ENCODE results near the gene IRX6.

The IRX6 gene

DNA sequence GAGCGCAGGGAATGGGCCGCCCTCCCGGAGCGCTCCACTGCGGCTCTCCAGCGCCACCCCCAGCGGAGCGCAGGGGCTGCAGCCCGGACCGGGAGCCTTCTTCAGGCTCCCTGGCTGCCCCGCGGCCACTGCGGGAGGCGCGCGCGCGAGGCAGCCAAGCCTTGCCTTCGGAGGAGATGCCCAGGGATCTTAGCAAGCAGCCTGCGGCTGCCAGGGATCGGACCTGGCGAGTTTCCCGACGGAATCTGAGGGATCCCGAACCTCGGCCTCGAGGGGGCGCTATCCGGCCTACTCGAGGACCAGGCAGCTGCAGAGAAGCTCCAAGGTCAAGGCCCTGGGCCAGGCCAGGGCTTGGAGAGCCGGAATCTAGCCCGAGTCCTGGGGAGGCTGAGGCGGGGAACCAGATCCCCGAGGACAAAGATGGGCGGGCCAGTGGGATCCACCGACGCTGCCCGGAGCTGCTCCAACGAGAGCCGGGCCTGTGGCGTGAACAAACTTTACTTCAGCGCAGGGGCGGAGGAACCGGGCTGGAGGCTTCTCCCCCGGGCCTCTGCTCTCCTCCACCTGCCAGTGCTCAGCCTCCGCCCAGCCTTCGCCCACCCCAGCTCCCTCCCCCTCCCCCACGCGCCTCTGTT, at the start of gene IRX6:
IRX6 (plus strand) TSS at position 567 of the 635 bp plus-strand sequence. CDS start 889 bp downstream, outside the sequence.
- in situ Hi-C loops (cut with HindIII; ENCODE audit: low sequenced_read_pairs): no loop called here

GRCh38 chr16:55274391-55274790, 49.6 kb upstream of the IRX6 start:
- in situ Hi-C loops (cut with HindIII; ENCODE audit: low sequenced_read_pairs): no loop called here

DNA sequence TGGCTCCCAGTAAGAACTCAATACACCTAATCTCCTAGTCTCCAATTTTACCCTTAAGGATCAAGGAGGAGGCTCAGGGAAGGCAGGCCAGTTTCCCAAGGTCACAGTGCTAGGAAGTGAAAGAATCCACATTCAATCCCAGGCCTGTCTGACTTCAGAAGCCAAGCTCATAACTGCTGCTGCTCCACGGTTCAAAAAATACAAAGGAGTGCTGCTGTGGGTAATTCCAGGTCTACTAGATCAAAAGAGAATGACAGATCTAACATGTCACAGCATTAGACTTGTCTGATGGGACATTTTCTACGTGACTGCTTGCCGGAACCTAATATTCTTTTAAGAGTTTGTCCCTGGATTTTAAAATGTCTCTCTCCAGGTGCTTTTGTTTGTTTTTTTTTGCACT, 48.8 kb upstream of the IRX6 start:
- in situ Hi-C loops (cut with HindIII; ENCODE audit: low sequenced_read_pairs): no loop called here

DNA sequence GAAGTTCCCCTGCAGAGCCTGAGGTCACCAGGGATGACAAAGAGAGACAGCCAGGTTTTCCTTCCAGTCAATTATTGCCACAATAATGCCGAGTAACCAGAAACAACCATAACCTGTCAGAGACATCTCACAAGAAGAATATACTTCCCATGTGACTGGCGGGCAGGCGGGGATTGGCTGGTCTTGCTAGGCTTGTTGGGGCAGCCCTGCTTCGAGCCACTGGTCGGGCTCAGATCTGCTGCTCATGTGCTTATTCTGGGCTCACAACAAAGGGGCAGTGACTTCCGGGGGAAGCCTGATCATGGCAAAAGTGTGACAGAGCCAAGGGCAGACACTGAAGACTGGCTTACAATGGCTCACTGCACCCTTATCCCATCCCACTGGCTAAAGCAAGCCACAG, 48.1 kb upstream of the IRX6 start:
- in situ Hi-C loops (cut with HindIII; ENCODE audit: low sequenced_read_pairs): no loop called here

DNA sequence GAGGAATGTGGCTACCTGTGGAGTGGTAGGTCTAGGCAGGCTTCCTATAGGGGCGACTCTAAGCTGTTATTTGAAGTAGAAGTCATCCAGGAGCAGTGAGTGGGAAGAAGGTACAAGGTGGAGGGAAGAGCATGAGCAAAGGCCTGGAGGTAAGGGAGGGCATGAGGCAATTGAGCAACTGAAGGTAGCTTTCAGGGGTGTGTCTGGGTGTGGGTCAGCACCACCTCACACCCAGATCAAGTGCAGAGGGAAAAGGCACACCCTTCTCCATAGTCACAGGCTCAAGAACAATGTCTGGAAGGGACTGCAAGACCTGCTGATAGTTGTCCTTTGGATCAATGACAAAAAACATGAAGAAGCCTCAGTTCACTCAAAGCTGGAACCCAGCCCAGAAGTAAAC, 46.5 kb upstream of the IRX6 start:
- in situ Hi-C loops (cut with HindIII; ENCODE audit: low sequenced_read_pairs): no loop called here

DNA sequence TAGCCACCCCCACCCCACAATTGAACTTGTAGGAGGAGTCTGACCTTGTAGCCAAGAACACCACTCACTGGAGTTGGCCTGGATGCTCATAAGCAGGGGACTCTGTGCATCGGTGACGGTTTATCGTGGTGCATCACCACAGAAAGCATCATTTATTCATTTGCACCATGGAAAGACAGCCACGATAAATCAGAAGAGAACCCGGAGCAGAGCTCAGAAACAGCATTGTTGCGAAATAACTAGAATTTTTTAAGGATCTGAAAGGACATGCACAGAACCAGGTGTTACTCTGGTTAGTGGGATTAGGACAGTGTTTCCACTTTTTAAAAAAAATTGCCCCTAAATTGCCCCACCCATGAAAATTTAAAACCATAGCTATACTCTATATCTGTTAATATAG, 44.4 kb upstream of the IRX6 start:
- in situ Hi-C loops (cut with HindIII; ENCODE audit: low sequenced_read_pairs): no loop called here

- in situ Hi-C loops (cut with HindIII; ENCODE audit: low sequenced_read_pairs): no loop called here
Measured at GRCh38 chr16:55280587-55280986, 43.4 kb upstream of the IRX6 start.

DNA sequence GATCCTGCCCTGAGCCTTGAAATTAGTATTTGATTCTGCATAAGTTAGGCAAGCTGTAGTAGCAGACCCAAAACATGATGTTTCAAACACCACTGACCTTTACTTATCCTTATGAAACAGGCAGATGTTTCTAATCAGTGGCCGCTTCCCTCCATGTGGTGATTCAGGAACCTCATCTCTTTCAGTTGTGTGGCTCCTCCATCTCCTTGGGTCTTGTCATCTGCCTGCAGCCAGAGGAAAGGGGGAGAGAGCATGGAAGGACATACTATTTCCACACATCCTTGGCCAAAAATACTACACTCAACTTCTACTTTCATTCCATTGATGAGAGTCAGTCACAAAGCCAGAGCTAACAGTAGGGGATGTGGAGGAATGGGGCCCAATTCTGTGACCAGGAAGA, 41.6 kb upstream of the IRX6 start:
- in situ Hi-C loops (cut with HindIII; ENCODE audit: low sequenced_read_pairs): no loop called here

- in situ Hi-C loops (cut with HindIII; ENCODE audit: low sequenced_read_pairs): no loop called here
Measured at GRCh38 chr16:55283812-55284717, 39.9 kb upstream of the IRX6 start.

GRCh38 chr16:55284718-55285099, 39.3 kb upstream of the IRX6 start:
- in situ Hi-C loops (cut with HindIII; ENCODE audit: low sequenced_read_pairs): no loop called here

- in situ Hi-C loops (cut with HindIII; ENCODE audit: low sequenced_read_pairs): no loop called here
Measured at GRCh38 chr16:55285586-55285985, 38.4 kb upstream of the IRX6 start.

GRCh38 chr16:55289353-55289752, 34.6 kb upstream of the IRX6 start:
- in situ Hi-C loops (cut with HindIII; ENCODE audit: low sequenced_read_pairs): no loop called here

DNA sequence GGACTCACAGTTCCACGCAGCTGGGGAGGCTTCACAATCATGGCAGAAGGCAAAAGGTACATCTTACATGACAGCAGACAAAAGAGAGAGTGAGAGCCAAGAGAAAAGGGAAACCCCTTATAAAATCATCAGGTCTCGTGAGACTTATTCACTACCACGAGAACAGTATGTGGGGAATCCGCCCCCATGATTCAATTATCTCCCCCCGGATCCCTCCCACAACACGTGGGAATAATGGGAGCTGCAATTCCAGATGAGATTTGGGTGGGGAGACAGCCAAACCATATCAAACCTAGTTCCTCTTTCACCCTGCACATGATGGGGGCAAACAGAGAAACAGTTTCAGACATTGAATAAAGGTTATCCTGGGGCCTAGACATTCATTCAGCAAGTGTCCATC, 32.2 kb upstream of the IRX6 start:
- in situ Hi-C loops (cut with HindIII; ENCODE audit: low sequenced_read_pairs): no loop called here

GRCh38 chr16:55292491-55292890, 31.5 kb upstream of the IRX6 start:
- in situ Hi-C loops (cut with HindIII; ENCODE audit: low sequenced_read_pairs): no loop called here

- in situ Hi-C loops (cut with HindIII; ENCODE audit: low sequenced_read_pairs): no loop called here
Measured at GRCh38 chr16:55294129-55294528, 29.9 kb upstream of the IRX6 start.

DNA sequence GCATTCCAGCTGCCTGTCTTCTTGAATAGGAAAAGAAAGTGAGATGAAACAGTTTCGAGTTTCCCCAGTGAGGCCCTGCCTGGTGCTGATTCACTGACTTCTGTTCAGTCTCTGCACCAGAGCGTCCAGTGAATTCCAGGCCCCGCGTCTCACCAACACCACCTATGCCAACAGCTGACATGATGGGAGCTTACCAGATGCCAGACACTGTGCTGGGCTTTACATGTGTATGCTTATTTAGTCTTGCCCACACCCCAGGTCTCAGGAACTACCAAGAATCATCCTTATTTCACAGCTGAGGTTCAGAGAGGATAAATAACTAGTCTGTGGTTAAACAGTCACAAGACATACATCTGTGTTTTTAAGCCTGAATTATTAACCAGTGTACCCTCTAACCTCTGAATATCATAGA, 29.1 kb upstream of the IRX6 start:
- in situ Hi-C loops (cut with HindIII; ENCODE audit: low sequenced_read_pairs): no loop called here

GRCh38 chr16:55297062-55297909, 26.7 kb upstream of the IRX6 start:
- in situ Hi-C loops (cut with HindIII; ENCODE audit: low sequenced_read_pairs): no loop called here

DNA sequence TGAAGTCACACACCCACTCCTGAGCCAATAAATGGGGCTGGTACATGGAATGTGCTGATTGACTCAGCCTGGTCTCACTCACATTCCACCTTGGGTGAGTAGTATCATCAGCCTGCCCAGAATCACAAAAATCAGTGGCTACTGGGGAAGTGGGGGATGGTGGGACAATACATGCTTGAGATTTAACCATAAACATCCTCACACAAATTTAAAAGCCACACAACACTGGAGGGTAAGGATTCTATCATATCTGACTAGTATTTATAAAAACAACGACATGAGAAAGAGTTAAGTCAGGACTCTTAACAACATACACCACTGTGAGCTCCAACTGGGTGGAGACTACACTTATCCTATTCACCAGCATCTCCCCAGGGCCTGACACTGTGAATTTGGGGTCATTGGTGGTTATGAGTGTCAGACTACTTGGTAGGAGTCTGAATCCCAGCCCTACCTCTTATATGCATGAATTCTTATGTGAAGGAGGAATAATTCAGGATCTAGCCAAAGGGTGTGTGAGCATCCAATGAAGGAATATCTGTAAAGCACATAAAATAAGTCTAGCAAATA, 26.0 kb upstream of the IRX6 start:
- in situ Hi-C loops (cut with HindIII; ENCODE audit: low sequenced_read_pairs): no loop called here

GRCh38 chr16:55301385-55302008, 22.5 kb upstream of the IRX6 start:
- in situ Hi-C loops (cut with HindIII; ENCODE audit: low sequenced_read_pairs): no loop called here

- in situ Hi-C loops (cut with HindIII; ENCODE audit: low sequenced_read_pairs): no loop called here
Measured at GRCh38 chr16:55302635-55303034, 21.4 kb upstream of the IRX6 start.

DNA sequence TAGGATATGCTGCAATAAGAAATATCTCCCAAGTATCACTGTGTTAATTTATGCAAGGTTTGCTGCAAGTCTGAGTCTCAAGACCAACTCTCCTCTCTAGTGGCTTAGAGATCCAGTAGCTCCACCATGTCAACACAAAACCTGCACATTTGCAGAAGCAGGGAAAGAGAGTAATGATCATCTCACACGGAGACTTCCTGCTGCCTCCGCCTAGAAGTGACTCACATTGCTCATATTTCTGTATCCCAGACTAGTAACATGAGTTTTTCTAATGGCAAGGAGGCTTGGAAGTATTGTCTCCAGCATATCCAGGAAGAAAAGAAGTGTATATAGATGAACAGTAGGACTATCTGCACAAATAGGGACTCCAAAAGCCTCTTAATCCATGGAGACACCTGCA, 15.0 kb upstream of the IRX6 start:
- in situ Hi-C loops (cut with HindIII; ENCODE audit: low sequenced_read_pairs): no loop called here
